Astrocyte (in vitro differentiated cells and primary cell): ENCODE measurements around the gene RIMBP2.

Experiments
- EZH2 ChIP-seq: IDR thresholded peaks from 2 replicates; pipeline ENCODE4 v1.6.1; 2012; ENCODE audit warnings: mild to moderate bottlenecking, low read length, inconsistent platforms; ENCODE audit not compliant: insufficient read depth
- TF ChIP-seq, protein P1 (sequence below): IDR thresholded peaks from 2 replicates; pipeline ENCODE4 v1.5.1; 2011; ENCODE audit warnings: low read depth, mild to moderate bottlenecking, inconsistent platforms, low read length, moderate library complexity; ENCODE audit not compliant: insufficient read depth

DNA sequence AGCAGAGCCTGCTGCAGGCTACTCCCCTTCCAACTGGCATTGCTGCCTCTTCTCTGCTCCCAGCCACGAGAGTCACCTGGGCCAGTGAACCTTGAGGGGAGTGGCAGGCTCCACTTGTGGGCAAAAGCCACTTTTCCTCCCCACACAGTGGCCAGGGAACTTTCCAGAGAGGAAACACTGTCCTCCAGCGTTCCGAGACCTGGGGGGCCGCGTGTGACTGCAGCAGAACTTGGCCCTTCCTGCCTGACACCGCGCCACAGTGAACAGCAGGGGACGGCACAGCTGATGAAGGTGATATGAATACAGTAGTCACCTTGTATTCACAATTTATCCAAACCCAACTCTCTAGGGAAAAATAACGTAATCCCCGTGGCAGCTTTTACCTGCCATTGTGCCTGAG lies 263.6 kb downstream of the RIMBP2 start:
- TF ChIP-seq, protein P1, sequence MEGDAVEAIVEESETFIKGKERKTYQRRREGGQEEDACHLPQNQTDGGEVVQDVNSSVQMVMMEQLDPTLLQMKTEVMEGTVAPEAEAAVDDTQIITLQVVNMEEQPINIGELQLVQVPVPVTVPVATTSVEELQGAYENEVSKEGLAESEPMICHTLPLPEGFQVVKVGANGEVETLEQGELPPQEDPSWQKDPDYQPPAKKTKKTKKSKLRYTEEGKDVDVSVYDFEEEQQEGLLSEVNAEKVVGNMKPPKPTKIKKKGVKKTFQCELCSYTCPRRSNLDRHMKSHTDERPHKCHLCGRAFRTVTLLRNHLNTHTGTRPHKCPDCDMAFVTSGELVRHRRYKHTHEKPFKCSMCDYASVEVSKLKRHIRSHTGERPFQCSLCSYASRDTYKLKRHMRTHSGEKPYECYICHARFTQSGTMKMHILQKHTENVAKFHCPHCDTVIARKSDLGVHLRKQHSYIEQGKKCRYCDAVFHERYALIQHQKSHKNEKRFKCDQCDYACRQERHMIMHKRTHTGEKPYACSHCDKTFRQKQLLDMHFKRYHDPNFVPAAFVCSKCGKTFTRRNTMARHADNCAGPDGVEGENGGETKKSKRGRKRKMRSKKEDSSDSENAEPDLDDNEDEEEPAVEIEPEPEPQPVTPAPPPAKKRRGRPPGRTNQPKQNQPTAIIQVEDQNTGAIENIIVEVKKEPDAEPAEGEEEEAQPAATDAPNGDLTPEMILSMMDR: no peak
- TF ChIP-seq EZH2: no peak
